Stimulated activated CD4-positive, alpha-beta T cell treated with anti-CD3 and anti-CD28 coated beads, TNF-alpha, amount 100 ng/mL, for 48 hours (primary cell): Measurements from ENCODE around the gene SPEF1.

Experiments
- DNase-seq, 3 donors: peaks; one replicate each; pipeline ENCODE4 v3.0.0-alpha.2; 2020; ENCODE audit warnings: low read depth in 3 of 3

Gene SPEF1

DNA sequence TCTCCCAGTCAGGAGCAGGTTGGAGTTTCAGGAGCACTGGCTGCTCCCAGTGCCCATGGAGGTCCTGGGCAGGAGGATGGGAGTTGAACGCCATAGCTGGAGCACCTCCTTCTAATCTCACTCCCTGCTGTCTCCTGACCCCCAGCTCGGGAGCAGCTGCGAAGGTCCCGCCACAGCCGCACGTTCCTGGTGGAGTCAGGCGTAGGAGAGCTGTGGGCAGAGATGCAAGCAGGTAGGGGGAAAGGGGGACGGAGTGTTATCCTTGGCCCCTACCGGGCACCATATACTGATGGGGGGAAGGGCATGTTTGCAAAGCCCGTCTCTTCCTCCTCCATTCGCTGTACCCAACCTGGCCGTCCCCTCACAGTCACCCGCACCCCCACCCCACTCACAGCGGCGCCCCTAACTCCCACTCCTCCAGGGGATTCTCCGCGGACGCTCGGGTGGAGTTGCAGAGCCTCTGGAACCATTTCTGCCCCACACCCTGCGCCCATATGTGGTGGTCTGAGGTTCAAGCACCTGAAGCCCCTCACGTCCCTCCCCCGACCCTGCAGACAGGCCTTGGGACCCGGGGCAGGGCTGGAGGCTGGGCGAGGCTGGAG lies 32.1 kb downstream of the SPEF1 start:
- DNase-seq = no peak

DNA sequence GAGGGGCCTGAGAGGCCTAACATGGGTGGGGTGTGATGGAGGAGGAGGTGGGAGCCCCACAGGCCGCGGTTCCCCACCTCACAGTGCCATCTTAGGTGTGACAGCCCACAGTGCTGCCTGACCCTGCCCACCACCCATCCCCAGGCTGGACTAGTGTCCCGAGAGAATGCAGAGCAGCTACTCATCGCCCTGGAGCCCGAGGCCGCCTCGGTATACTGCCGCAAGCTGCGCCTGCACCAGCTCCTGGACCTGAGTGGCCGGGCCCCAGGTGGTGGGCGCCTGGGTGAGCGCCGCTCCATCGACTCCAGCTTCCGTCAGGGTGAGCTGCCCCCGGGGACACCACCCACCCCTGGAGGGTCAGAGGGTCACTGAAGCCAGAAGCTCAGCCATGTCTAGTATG lies 33.2 kb downstream of the SPEF1 start:
- DNase-seq = no peak

DNA sequence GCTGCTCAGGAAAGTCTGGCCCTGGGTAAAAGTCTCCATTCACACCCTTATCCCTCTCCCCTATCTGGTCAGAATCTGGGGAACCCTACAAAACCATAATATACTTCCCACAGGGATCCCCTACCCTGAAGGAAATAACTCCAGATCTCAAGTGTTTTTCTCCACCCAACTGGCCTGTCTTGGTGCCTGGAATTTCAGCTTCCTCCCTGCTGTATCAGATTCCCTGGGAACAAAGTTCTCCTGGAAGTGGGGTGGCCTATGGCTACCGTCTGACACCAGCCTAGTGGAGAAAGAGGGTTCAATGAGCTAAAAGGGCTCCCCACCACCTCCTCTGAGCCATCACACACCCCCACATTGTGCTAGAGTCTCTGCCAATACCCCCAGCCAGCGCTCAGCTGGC lies 33.8 kb downstream of the SPEF1 start:
- no peak for DNase-seq

DNA sequence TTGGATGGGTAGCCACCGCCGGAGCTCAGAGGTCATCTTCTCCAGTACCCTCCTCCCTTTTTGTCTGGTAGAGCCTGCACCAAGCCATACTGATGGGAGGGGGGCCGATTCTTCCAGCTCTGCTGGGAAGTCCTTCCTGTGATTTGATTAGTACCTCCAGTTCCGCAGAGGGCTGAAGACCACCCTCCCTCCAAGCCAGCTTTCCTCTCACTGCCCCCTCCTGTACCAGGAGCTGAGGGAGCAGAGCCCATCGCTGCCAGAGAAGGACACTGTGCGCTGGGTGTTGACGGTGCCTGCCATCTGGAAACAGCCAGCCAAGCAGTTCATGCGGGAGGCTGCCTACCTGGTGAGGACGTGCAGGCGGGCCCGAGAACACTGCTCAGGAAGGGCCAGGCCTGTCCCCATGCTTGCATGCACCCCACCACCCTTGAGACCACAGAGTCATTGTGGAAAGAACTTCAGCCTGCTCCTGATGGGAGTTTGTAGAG lies 35.5 kb downstream of the SPEF1 start:
- DNase-seq = no peak

DNA sequence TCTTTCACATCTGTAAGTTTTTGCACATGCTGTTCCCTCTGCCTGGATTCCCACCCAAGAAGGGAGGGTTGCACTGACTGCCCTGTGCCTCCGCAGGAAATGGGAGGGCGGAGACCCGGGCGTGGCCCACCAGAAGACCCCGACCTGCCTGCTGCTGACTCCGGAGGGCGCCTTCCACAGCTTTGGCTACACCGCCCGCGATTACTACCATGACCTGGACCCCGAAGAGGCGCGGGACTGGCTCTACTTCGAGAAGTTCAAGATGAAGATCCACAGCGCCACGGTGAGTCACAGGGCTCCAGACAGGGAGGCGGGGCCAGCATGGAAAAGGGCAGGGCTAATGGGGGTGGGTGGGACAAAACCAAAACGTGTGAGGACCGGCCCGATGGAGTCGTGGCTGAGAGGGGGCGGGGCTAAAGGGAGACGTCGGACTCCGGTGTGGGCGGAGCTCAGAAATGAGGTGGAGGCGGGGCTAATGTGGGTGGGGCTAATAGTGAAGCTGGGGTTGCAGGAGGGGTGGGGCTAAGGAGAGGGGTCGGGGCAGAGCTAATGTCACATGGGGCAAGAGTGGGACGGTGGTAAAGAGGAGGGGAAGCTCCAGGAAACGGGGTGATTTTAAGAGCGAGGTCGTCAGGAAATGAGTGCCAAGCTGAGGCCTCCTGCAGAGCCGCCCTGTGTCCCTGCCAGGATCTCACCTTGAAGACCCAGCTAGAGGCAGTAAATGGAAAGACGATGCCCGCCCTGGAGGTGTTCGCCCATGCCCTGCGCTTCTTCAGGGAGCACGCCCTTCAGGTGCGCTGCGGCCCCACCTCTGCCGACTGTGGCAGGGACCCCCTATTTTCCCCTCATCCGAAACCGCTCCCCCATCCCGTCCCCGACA lies 36.2 kb downstream of the SPEF1 start:
- peak; percentile 60 to 75 (median 68) for DNase-seq

DNA sequence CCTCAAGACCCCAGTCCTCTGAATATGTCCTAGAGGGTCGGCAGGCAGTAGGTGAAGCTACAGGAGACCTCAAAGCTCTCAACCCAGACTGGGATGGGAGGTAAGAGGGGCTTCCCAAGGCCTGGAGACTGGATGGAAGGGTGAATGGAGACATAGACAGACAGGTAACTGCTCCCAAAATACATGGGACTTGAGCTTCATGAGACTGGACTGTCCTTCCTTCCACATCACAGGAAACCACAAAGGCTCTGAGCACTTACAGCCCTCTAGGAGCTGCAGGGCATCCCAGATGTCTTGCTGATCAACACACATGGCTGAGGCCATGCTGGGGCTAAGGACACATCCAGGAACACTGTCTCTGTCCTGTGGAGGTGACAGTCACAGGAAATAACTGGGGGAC lies 37.2 kb downstream of the SPEF1 start:
- no peak for DNase-seq

DNA sequence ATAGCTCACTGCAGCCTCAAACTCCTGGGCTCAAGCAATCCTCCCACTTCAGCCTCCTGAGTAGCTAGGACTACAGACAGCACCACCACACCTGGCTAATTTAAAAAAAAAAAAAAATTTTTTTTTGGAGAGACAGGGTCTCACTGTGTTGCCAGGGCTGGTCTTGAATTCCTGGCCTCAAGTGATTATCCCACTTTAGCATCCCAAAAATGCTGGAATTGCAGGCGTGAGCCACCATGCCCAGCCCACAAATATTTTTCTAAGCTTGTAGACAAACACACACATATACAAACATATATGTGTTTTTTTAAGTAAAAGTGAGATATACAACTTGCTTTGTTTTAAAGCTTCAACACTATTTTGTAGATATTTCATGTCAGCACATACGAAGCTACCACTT lies 38.0 kb downstream of the SPEF1 start:
- DNase-seq = no peak

DNA sequence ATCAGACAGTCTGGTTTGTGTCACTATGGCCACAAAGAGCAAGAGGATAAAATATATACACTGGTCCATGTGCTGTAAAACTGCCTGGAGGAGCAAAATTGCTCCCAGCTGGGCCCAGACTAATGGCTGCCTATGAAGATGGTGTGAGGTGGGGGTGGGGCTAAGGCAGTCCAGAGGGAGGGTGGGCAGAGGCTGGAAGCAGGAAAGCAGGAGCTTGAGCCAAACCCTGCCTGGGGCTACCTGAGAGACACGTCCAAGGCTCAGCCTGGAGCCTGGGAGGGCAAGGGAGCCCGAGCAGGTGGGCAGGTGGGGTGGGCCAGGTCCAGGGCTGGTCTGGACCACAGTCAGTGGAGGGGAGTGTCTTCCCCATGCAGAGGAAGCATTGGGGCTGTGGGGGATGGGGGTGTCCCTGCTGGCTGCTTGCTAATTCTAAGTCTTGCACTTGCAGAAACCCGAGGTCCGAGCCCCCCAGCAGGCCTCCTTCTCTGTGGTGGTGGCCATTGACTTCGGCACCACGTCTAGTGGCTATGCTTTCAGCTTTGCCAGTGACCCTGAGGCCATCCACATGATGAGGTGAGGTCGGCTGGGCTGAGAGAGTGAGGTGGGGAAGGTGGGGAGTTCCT lies 39.3 kb downstream of the SPEF1 start:
- DNase-seq = no peak

DNA sequence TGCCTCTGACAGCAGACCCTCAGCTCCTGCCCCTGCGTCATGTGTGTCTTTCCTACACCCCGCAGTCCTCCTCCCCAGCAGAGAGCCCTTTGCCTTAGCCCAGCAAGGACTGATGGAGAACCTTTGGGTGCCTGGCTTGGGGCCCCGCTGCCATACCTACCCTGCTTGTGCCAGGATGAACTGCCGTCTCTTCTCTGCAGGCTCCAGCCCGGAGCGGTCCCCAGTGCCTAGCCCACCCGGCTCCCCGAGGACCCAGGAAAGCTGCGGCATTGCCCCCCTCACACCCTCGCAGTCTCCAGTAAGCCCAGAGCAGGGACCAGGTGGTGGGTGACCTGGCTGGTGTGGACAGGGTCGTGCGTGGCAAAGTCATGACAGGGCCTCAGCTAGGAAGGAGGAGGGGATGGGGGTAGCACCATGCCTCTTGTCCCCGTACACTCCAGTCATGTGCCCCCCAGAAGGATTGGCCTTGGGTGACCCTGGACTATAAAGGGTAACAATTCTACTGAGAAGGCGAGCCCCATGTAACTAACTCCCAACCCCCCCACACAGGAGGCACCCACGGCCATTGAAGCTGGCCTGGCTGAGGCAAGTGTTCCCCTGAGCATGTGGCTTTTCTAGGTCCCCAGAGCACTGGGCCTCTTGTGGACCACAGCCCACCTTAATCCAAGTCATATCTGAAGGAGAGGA lies 40.5 kb downstream of the SPEF1 start:
- DNase-seq = no peak

DNA sequence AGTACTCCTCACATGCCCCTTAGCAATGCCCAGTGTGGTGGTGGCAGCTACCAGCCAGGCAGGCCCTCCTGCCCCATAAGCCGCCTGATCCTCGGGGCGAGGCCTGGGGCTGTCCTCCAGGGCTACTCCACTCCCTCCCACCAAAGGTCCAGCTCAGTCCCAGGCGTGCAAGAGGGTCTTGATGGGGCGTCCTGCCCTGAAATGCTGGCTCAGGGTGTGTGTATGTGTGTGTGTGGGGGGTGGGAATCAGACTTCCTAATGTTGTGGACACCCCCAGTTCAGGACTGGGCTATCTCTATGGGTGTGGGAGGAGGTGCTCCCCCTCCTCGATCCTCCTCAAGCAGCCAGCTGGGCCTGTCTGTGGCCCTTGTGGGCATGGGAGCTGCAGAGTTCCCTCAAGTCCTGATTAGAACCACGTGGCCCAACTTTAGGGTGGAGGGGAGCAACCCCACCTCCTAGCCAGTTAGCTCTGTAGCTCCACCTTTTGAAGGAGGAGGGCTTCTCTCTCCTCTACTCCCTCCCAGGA lies 41.3 kb downstream of the SPEF1 start:
- DNase-seq = no peak

DNA sequence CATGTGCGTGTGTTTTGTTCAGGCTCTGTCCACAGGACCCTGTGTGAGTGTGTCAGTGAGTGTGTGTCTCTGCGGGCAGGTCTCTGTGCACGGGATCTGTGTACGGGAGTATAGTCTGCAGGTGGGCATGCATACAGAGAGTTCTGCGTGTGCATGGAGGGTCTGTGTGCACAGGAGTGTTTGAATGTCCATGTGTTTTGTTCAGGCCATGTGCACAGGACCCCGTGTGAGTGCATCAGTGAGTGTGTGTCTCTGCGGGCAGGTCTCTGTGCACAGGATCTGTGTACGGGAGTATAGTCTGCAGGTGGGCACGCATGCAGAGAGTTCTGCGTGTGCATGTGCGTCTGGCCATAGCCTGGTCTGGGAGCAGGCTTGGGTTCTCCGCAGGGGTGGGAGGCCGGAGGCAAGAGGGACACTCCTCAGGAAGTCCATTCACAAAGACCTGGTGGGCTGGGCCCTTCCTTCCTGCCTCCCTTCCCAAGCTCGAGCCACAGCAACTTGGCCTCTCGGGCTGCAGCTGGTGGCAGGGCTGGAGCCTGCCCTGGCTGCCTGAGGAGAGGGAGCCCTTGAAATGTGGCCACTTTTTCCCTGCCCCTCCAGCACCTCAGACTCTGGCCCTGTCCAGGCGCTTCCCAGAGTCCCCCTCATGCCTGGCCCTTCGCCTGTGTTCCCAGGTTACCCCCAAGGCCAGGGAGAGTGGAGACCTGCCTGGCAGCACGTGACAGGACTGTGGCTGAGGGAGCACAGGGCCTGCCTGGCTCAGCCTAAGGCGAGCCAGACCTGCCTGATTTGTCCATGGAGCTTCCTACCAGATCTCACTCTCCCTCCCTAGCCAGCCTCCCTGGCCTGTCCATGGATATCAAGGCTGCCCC lies 42.0 kb downstream of the SPEF1 start:
- DNase-seq = no peak

DNA sequence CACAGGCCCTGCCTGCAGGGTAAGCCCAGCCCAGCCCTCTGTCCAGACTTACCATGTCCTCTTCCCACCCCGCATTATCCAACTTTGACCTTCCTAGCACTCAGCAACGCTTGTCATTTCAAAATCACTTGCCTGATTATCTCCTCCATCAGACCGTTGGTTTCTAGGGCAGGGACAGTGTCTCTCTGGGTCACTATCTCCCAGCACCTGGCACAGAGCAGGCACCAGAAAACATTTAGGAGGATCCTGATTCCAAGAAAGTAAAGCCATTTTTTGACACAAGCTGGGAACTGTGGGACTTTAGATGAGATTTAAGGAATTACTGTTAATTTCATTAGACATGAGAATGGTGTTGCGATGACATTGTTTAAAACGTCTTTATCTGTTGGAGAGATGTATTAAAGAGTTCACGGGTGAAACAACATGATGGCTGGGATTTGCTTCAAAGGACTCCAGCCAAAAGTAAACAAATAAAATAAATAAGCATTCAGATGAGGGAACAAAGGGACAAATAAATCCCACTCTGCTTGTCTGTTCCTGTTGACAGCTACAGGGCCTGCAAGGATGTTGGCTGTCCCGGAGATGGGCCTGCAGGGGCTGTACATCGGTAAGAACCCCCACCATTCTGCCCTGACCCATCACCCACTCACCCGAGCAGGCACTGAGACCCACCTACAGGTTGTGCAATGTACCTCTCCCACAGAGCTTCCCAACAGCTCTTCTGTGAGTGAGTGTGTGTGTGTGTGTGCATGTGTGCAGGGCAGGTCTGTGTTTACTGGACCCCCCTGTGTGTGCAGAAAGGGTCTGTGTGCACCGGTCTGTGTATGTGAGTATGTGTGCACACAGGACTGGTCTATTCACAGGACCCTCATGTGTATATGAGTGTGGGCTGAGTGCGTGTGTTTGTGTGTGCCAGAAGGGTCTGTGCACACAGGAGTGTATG lies 42.9 kb downstream of the SPEF1 start:
- no peak for DNase-seq

DNA sequence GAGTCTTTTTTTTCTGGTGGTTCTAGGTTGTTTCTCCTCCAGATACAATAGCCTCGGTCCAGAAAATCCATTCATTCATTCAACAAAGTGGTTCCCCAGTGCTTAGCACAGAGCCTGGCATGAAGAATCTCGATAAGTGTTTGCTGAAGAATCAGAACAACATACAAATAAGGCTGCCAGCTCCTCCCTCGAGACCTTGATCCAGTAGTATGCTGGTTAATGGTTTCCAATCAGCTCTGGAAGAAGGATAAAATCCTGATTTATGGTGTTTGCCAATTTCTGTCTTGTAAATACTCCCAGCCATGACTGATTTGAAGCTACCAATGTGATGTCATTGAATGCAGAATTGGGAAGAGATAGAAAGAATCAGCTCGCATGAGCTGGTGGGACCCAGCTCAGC lies 45.5 kb downstream of the SPEF1 start:
- DNase-seq = no peak

DNA sequence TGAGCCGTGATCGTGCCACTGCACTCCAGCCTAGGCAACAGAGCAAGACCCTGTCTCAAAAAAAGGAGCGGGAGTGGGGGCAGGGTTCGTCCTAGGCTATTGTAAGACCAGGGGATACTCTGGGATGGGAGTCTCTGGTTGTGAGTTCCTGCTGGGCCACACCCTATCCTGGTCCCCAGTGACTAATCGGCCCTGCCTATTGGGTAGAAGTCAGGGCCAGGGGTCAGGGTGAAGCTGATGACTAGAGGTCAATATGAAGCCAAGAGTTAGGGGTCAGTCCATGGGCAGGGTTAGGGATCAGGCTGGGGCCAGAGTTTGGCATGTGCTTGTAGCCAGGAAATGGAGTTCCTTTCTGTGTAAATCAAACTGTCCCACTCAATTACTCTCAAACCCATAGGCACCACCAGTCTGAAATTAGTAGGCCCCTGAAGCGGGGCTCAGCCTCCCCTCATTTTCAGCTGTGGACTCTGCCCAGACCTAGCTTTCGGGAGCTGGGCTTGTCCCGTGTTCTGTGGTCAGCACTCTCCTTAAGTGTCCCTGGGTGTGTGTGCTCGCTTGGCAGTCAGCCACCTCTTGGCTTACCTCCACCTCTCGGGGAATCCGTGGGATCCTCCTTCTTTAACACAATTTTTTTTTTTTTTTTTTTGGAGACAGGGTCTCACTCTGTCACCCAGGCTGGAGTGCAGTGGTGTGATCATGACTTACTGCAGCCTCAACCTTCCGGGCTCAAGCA lies 47.0 kb downstream of the SPEF1 start:
- DNase-seq = no peak

DNA sequence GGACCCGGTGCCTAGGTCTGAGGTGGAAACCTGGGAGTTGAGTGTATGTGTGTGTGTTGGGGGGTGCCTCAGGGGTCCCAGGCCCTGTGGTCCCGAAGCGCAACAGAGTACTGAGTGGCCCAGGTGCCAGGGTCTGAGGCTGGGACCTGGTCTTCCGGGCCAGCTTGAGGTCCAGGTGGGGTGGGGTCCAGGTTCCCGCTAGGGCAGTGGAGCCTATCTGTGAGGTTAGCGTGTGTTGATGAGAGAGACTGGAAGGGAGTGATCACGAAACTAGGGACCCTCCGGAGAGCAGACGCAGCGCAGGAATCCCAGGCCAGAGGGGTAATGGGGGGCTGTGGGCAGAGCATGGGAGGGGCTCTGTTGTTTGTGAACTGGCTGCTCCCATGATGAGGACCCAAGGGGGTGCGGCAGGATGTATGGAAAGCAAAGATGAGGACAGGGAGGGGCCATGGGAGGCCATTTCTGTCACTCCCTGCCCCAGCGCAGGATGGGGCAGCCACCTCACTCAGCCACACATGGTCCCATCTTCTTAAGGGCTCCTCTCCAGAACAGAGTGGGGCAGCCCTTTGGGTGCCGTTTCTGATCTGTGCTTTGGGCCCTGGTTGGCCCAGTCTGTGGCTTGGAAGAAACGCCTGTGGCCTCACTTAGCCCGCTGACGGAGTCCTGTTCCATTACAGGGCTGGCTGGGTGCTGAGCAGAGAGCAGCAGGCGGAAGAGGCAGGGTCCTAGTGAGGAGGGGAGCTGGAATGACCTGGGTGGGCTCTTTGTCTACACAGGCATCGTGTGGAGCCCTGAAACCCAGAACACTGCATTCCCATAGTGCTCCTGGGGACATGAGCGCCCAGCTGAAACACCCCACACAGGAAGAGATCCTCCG lies 47.9 kb downstream of the SPEF1 start:
- no peak for DNase-seq

DNA sequence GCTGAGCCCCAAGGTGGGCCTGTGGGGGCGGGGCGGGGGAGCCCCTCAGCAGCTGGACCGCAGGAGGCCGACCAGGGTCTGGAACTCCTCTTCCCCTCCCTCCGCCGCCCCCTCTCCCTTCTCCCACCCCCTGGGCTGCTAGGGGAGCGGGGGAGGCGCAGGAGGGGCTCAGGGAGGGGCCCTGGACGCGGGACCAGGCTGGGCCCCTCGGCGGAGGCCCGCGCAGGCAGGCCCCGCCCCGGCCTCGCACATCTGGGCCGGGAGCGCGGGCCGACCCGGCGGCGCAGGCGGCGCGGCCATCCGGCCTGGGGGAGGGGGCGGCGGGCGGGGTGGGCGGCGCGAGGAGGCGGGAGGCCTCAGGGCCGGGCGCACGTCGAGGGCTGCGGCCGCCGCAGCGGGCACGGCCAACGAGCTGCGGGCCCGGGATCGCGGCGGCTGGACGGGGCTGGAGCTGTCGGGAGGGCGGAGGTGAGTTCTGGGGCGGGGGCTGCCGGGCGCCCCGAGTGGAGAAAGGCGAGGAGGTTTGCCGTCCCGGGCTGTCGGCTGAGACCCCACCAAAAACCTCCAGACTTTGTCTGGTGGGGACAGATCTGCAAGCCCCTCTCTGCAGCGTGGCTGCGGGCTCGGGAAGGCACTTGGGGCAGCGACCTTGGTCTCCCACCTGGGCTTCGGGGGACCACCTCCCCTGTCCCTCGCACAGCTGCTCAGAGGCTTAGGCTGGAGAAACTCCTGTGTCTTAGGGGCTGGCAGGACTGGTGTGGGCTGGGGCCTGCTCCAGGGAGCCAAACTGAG lies 48.7 kb downstream of the SPEF1 start, which contains the start of gene HSPA12B:
Gene HSPA12B, plus strand, starts transcription at position 359 of the 792 bp plus-strand sequence. CDS start 5,990 bp downstream, outside the sequence.
- DNase-seq = no peak

DNA sequence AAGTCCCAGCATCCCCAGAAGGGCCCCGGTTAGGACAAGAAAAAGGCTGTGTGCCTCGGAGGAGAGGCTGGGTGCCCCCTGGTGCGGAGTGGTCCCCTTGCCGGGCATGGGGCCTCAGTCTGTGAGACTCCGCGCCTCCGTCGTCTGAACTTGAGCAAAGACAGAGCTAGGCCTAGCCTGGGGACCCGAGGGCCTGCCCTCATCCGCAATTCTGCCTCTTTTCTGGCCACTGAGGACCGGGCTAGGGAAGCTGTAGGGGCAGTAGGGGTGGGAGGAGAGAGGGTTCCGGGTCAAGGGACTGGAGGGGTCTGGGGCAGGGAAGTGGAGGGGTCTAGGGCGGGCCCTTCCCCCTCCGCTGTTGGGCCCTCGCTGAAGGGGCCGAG lies 49.3 kb downstream of the SPEF1 start:
- DNase-seq = no peak
